H54 (cell line): Measurements from ENCODE around the gene AKT1.

ENCODE experiments used
- DNase-seq: peaks from one replicate; pipeline ENCODE4 v3.0.0; 2011; ENCODE audit warnings: low spot score, mixed read lengths; ENCODE audit not compliant: insufficient read length
- FAIRE-seq: peaks from 3 replicates; lab custom pipeline; 2011; peaks lifted over from hg19 to GRCh38; lab: Jason Lieb, UNC
- POLR2A ChIP-seq: IDR thresholded peaks from 2 replicates; pipeline ENCODE4 v1.6.1; 2011; ENCODE audit warnings: low read depth, mild to moderate bottlenecking, low read length

The AKT1 gene

GRCh38 chr14:104728631-104729030 lies 66.9 kb downstream of the AKT1 start:
- TF ChIP-seq POLR2A = no peak
- FAIRE-seq (no peak), DNase-seq (no peak)

GRCh38 chr14:104726600-104727451 lies 68.7 kb downstream of the AKT1 start:
- TF ChIP-seq POLR2A = no peak
- no peak for DNase-seq
- FAIRE-seq = no peak

- DNase-seq (no peak), FAIRE-seq (no peak)
- TF ChIP-seq POLR2A = no peak
Measured at GRCh38 chr14:104725772-104726548, 69.6 kb downstream of the AKT1 start.

GRCh38 chr14:104724981-104725771 lies 70.4 kb downstream of the AKT1 start:
- DNase-seq (no peak), FAIRE-seq (no peak)
- no peak for TF ChIP-seq POLR2A

GRCh38 chr14:104724407-104724980 lies 71.1 kb downstream of the AKT1 start:
- no peak for TF ChIP-seq POLR2A
- no peak for FAIRE-seq
- no peak for DNase-seq

- DNase-seq = no peak
- no peak for TF ChIP-seq POLR2A
- FAIRE-seq = no peak
Measured at GRCh38 chr14:104723651-104724406, 71.7 kb downstream of the AKT1 start, which contains the start of gene ADSS1. Gene ADSS1 (plus strand): TSS chr14:104724229. CDS start chr14:104724271, 42 bp downstream.

- TF ChIP-seq POLR2A = no peak
- DNase-seq (no peak), FAIRE-seq (no peak)
Measured at GRCh38 chr14:104722938-104723650, 72.5 kb downstream of the AKT1 start.

- TF ChIP-seq POLR2A = no peak
- DNase-seq (peak; percentile 71), FAIRE-seq (no peak)
Measured at GRCh38 chr14:104721505-104722431, 73.8 kb downstream of the AKT1 start.
